Muscle of arm (tissue), 14 donors: ENCODE data around the gene UBE2H. TPM values are rescaled to one million over a fixed set of nuclear protein-coding genes. Genes with fewer than 3 reads are reported as not detected.
"Not testable (repeated sequence)": the region's sequence is repeated elsewhere in the genome, so short reads cannot be mapped to it uniquely, and the experiment has no call there.

ENCODE experiments used
- DNase-seq: peaks from one replicate; pipeline ENCODE4 v3.0.0-alpha.2; 2013
- long read RNA-seq, 11 donors: transcript quantifications; one replicate each; lab custom pipeline, GENCODE V29; 2026
- polyA plus RNA-seq, 12 donors: library from polyadenylated mRNA; unstranded; fragments of 120-200 nt; gene quantifications; one replicate each; pipeline ENCODE4 v1.2.1, GENCODE V29; 2013; ENCODE audit not compliant: insufficient read length in 12 of 12

Gene UBE2H
- polyA plus RNA-seq: 100 to 1,000 TPM in 6 of 12 donors, 10 to 100 TPM in 5, not detected in 1; 80.2 to 127 (median 104) TPM
- long read RNA-seq, donor 1, full-length matches to known transcripts: 13 of 28 reads
- long read RNA-seq, donor 1, partial matches to known transcripts: 15 of 28 reads
- long read RNA-seq, donor 1, other reads (novel, unspliced or antisense): 0 of 28 reads
- long read RNA-seq, donor 2, full-length matches to known transcripts: 32 of 39 reads
- long read RNA-seq, donor 2, partial matches to known transcripts: 7 of 39 reads
- long read RNA-seq, donor 2, other reads (novel, unspliced or antisense): 0 of 39 reads
- long read RNA-seq, donor 3, full-length matches to known transcripts: 9 of 9 reads
- long read RNA-seq, donor 3, partial matches to known transcripts: 0 of 9 reads
- long read RNA-seq, donor 3, other reads (novel, unspliced or antisense): 0 of 9 reads
- long read RNA-seq, donor 4, full-length matches to known transcripts: 9 of 9 reads
- long read RNA-seq, donor 4, partial matches to known transcripts: 0 of 9 reads
- long read RNA-seq, donor 4, other reads (novel, unspliced or antisense): 0 of 9 reads
- long read RNA-seq, donor 5, full-length matches to known transcripts: 48 of 56 reads
- long read RNA-seq, donor 5, partial matches to known transcripts: 8 of 56 reads
- long read RNA-seq, donor 5, other reads (novel, unspliced or antisense): 0 of 56 reads
- long read RNA-seq, donor 6, full-length matches to known transcripts: 9 of 16 reads
- long read RNA-seq, donor 6, partial matches to known transcripts: 7 of 16 reads
- long read RNA-seq, donor 6, other reads (novel, unspliced or antisense): 0 of 16 reads
- long read RNA-seq, donor 7, full-length matches to known transcripts: 12 of 12 reads
- long read RNA-seq, donor 7, partial matches to known transcripts: 0 of 12 reads
- long read RNA-seq, donor 7, other reads (novel, unspliced or antisense): 0 of 12 reads
- long read RNA-seq, donor 8, full-length matches to known transcripts: 18 of 38 reads
- long read RNA-seq, donor 8, partial matches to known transcripts: 20 of 38 reads
- long read RNA-seq, donor 8, other reads (novel, unspliced or antisense): 0 of 38 reads
- long read RNA-seq, donor 9, full-length matches to known transcripts: 10 of 15 reads
- long read RNA-seq, donor 9, partial matches to known transcripts: 5 of 15 reads
- long read RNA-seq, donor 9, other reads (novel, unspliced or antisense): 0 of 15 reads
- long read RNA-seq, donor 10, full-length matches to known transcripts: 22 of 35 reads
- long read RNA-seq, donor 10, partial matches to known transcripts: 6 of 35 reads
- long read RNA-seq, donor 10, other reads (novel, unspliced or antisense): 7 of 35 reads
- long read RNA-seq, donor 11, full-length matches to known transcripts: 18 of 18 reads
- long read RNA-seq, donor 11, partial matches to known transcripts: 0 of 18 reads
- long read RNA-seq, donor 11, other reads (novel, unspliced or antisense): 0 of 18 reads

GRCh38 chr7:129952653-129953560 lies at the start of gene UBE2H:
Gene UBE2H, minus strand, starts transcription at chr7:129952960. Its CDS starts 405 bp downstream, at chr7:129952555.
- peak; percentile 98 for DNase-seq

- no peak for DNase-seq
These were observed 45.7 kb upstream of the UBE2H start for GRCh38 chr7:129998446-129998845.

GRCh38 chr7:129997285-129997684 lies 44.5 kb upstream of the UBE2H start:
- no peak for DNase-seq

- DNase-seq: no peak
These were observed 40.5 kb upstream of the UBE2H start for GRCh38 chr7:129993275-129993674.

- DNase-seq: no peak
These were observed 37.8 kb upstream of the UBE2H start for GRCh38 chr7:129990403-129991192.

GRCh38 chr7:129989466-129989865 lies 36.7 kb upstream of the UBE2H start:
- DNase-seq: no peak

- no peak for DNase-seq
These were observed 33.8 kb upstream of the UBE2H start for GRCh38 chr7:129986600-129986999.

GRCh38 chr7:129980667-129981066 lies 27.9 kb upstream of the UBE2H start:
- no peak for DNase-seq

- no peak for DNase-seq
These were observed 22.5 kb upstream of the UBE2H start for GRCh38 chr7:129975309-129975708.

GRCh38 chr7:129970816-129971215 lies 18.1 kb upstream of the UBE2H start:
- no peak for DNase-seq

- no peak for DNase-seq
These were observed 17.2 kb upstream of the UBE2H start for GRCh38 chr7:129969881-129970446.

- DNase-seq: no peak
These were observed 16.0 kb upstream of the UBE2H start for GRCh38 chr7:129968592-129969383.

- not testable (repeated sequence) for DNase-seq
These were observed 7.4 kb upstream of the UBE2H start for GRCh38 chr7:129960204-129960475.

- no peak for DNase-seq
These were observed 6.9 kb upstream of the UBE2H start for GRCh38 chr7:129959471-129960203.

- no peak for DNase-seq
These were observed 6.1 kb upstream of the UBE2H start for GRCh38 chr7:129958643-129959470.

GRCh38 chr7:129955993-129956543 lies 3.3 kb upstream of the UBE2H start:
- no peak for DNase-seq
